Endothelial cell of umbilical vein (primary cell): ENCODE measurements around the gene MYOZ3.

Source experiments
- CTCF ChIP-seq, 2 donors: IDR thresholded peaks; 1 replicate in 1 of 2; 2 replicates in 1 of 2; pipeline ENCODE4 v1.5.1; 2011; ENCODE audit warnings: low read length in 2 of 2, mild to moderate bottlenecking in 2 of 2, moderate library complexity in 2 of 2, control low read depth in 1 of 2, inconsistent platforms in 1 of 2, low read depth in 1 of 2; ENCODE audit not compliant: insufficient read depth in 1 of 2; ENCODE audit errors: extremely low read depth in 1 of 2
- EZH2 ChIP-seq: IDR thresholded peaks from 2 replicates; pipeline ENCODE4 v1.6.1; 2012; ENCODE audit warnings: borderline replicate concordance, low read depth, mild to moderate bottlenecking, moderate library complexity, low read length, inconsistent platforms; ENCODE audit not compliant: severe bottlenecking
- GATA2 ChIP-seq: IDR thresholded peaks from 2 replicates; pipeline ENCODE4 v1.7.0; 2011; ENCODE audit warnings: low read depth, mild to moderate bottlenecking, moderate library complexity, mixed read lengths, low read length; ENCODE audit not compliant: insufficient read length, insufficient read depth
- JUN ChIP-seq: IDR thresholded peaks from 2 replicates; pipeline ENCODE4 v1.6.1; 2011; ENCODE audit warnings: borderline replicate concordance, low read depth; ENCODE audit not compliant: insufficient read length, insufficient read depth
- MAX ChIP-seq: IDR thresholded peaks from 2 replicates; pipeline ENCODE4 v1.6.1; 2011; ENCODE audit not compliant: insufficient read depth, insufficient read length
- MYC ChIP-seq: IDR thresholded peaks from one replicate; pipeline ENCODE4 v1.6.1; 2011; ENCODE audit warnings: mild to moderate bottlenecking, low read depth, low read length
- POLR2A ChIP-seq: IDR thresholded peaks from 2 replicates; pipeline ENCODE4 v1.6.1; 2012; ENCODE audit warnings: low read depth, mild to moderate bottlenecking, control low read depth, low read length

GRCh38 chr5:150644058-150644457 is 17.0 kb upstream of the MYOZ3 start:
- TF ChIP-seq CTCF (IDR thresholded peaks at IDR 0.05; ENCODE audit: extremely low read depth in 1 of 2, insufficient read depth in 1 of 2, low read depth in 1 of 2, low read length in 2 of 2) (no peak), POLR2A (no peak), MAX (no peak), EZH2 (no peak), MYC (no peak), JUN (no peak), GATA2 (no peak)
